Astrocyte of the spinal cord (primary cell): Measurements from ENCODE around the gene SV2C.

Experiments
- DNase-seq: peaks from one replicate; pipeline ENCODE4 v3.0.0; 2011; ENCODE audit warnings: low read depth, low spot score
- H3K4me3 ChIP-seq: 2 replicates; pipeline ENCODE4 v1.5.1; 2011; ENCODE audit warnings: low read depth, mild to moderate bottlenecking, low read length, moderate library complexity
- in situ Hi-C: cut with HindIII; loops from 2 replicates; pipeline ENCODE4 v1.10.0; 2017; ENCODE audit warnings: low sequenced_read_pairs
- TF ChIP-seq, protein P1 (sequence below): IDR thresholded peaks from 2 replicates; pipeline ENCODE4 v1.5.1; 2012; ENCODE audit warnings: low read depth, mild to moderate bottlenecking, low read length, inconsistent platforms

SV2C gene

DNA sequence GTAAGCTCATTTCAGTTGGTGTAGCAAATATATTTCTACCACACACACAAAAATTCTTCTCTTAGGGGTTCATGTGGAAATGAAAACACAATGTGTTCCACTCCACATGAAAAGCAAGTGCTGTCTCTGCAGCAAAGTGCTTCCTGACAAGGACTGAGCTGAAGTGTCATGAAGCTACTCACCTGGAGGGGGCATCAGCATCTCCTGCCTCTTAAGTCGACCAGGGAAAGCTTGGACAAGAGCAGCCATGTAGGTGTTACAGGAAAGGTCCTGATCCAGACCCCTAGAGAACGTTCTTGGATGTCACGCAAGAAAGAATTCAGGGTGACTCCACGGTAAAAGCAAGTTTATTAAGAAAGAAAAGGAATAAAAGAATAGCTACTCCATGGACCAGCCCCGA, 62.8 kb downstream of the SV2C start:
- in situ Hi-C loops = no loop called here

DNA sequence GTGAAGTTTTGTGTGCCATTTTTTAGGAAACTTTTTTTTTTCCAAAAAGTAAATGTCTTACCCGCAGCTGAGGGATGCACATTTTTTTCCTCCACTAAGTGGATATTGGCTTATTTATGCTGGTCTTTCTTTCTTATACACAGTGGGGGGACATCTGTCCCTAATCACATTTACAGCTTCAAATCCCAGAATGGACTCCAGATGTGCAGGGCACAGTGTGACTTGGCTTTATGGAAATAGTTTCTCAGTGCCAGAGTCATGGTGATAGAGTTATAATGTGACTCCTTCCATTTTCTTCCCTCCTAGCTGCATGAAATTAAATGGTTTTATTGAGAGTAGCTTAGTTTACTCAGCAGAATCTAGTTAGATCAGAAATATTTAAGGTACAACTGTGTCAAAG, 66.5 kb downstream of the SV2C start:
- TF ChIP-seq, protein P1, sequence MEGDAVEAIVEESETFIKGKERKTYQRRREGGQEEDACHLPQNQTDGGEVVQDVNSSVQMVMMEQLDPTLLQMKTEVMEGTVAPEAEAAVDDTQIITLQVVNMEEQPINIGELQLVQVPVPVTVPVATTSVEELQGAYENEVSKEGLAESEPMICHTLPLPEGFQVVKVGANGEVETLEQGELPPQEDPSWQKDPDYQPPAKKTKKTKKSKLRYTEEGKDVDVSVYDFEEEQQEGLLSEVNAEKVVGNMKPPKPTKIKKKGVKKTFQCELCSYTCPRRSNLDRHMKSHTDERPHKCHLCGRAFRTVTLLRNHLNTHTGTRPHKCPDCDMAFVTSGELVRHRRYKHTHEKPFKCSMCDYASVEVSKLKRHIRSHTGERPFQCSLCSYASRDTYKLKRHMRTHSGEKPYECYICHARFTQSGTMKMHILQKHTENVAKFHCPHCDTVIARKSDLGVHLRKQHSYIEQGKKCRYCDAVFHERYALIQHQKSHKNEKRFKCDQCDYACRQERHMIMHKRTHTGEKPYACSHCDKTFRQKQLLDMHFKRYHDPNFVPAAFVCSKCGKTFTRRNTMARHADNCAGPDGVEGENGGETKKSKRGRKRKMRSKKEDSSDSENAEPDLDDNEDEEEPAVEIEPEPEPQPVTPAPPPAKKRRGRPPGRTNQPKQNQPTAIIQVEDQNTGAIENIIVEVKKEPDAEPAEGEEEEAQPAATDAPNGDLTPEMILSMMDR = no peak
- DNase-seq = no peak
- in situ Hi-C loops = no loop called here
- no peak overlapping the region for H3K4me3 ChIP-seq

More for the DNA sequence above, 62.8 kb downstream of the SV2C start:
- no peak for DNase-seq
- no peak overlapping the region for H3K4me3 ChIP-seq
- TF ChIP-seq, protein P1 = no peak

DNA sequence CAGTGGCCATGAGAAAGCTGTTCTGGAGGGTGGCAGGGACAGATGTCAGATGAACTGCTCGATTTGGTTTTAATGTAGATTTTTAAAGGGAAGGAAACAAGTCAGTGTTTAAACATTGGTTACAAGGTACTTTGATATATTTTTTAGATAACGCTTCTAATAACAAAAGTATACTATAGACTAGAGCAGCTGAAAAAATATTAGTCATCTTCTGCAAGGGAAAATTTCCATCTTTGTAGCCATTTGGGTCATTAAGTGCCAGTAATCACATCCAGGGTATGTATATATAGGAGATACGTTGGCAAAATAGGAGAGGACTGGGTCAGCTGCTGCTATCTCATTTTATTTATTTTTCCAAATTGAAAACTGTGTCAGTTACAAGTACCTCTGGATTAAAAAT, 69.0 kb downstream of the SV2C start:
- no peak for DNase-seq
- TF ChIP-seq, protein P1 = no peak
- H3K4me3 ChIP-seq = no peak overlapping the region
- in situ Hi-C loops = no loop called here

DNA sequence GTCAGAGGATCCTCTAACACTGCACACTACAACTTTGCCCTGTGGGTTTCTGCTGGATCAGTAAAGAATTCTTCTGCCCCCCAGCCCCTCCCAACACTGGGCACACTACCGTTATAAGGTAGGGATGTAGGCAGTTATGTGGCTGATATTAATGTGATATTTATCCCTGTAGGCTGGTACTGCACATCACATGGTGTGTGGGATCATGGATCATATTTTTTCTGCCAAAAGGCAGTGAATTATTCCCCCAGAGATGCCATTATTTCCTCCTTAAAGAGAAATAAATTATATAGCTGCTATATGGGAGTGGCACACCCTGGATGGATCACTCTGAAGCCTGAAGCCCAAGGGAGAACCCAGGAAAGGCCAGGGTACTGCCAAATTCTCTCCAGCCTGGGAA, 69.5 kb downstream of the SV2C start:
- H3K4me3 ChIP-seq = no peak overlapping the region
- TF ChIP-seq, protein P1 = no peak
- in situ Hi-C loops = no loop called here
- DNase-seq = no peak

DNA sequence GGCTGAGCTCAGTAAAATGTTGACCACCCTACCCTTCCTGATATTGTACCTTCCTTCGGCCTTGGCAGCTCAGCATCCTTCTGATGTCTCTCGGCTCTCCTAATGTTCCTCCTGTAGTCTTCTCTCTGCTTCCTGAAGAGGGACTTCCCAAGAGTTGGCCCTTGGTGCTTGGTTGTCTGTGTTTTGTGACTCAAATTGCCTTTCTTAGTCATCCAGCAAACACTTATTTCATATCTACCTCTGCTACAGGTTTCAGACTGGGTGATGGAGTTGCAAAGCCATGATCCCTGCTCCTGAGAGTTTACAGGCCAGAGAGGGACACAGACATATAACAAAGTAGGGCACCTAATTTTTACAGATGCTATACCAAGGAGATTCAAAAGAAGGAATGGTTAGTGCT, 70.1 kb downstream of the SV2C start:
- H3K4me3 ChIP-seq = no peak overlapping the region
- TF ChIP-seq, protein P1 = no peak
- in situ Hi-C loops = no loop called here
- no peak for DNase-seq

DNA sequence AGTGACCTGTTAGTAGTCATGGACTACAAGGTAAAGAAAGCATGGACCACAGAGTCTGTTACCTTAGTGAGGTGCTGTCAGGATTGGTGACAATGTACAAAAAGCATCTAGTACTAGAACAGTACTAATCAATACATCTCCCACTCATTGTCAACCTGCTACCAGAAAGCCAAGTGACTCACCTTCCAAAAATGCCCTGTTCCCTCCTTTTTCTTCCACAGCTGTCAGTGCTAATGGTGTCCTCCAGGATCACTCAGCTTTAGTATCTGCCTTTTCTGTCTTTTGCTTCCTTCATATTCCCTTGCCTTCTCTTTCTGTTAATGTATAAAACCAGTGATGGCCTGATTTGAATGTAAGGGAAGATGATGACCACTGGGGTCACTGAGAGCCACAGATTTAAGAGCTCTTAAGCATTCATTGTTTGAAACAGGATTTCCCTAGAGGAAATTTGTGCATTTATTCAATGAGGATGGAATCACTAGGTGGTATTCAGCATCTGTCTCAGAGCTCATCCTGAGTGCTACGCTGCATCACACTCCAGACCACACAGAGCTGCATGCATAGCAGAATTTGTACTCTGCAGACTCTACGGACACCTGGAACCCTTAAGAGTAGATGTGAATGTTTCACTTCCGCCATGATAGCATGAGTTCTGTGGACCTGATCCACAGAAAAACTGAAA, 71.0 kb downstream of the SV2C start:
- DNase-seq = no peak
- in situ Hi-C loops = no loop called here
- H3K4me3 ChIP-seq = no peak overlapping the region
- TF ChIP-seq, protein P1 = no peak

DNA sequence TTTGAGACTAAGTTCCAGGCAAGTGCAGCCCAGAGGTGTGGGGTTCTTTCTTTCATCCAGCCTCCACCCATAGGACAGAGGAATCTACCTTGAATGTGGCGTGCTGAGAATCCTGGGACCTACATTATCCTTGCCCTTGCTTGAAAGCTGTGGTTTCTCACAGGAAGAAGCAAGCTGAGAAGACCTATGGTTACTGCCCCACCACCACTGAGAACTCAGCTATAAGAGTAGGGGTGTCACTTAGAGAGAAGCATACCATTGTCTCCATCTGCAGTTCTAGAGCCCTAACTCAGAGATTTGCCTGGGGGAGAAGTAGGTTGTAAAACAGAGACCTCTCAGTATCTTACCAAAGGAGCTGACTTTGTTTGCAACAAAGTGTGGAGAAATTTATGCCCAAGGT, 72.4 kb downstream of the SV2C start:
- TF ChIP-seq, protein P1 = no peak
- DNase-seq = no peak
- in situ Hi-C loops = no loop called here
- no peak overlapping the region for H3K4me3 ChIP-seq
